Measurements from ENCODE around the gene NEMP1. TPM values are rescaled to one million over a fixed set of nuclear protein-coding genes. Genes with fewer than 3 reads are reported as not detected.

The NEMP1 gene
- total RNA-seq, 1 experiment from 2014 or later: 13.6 TPM

DNA sequence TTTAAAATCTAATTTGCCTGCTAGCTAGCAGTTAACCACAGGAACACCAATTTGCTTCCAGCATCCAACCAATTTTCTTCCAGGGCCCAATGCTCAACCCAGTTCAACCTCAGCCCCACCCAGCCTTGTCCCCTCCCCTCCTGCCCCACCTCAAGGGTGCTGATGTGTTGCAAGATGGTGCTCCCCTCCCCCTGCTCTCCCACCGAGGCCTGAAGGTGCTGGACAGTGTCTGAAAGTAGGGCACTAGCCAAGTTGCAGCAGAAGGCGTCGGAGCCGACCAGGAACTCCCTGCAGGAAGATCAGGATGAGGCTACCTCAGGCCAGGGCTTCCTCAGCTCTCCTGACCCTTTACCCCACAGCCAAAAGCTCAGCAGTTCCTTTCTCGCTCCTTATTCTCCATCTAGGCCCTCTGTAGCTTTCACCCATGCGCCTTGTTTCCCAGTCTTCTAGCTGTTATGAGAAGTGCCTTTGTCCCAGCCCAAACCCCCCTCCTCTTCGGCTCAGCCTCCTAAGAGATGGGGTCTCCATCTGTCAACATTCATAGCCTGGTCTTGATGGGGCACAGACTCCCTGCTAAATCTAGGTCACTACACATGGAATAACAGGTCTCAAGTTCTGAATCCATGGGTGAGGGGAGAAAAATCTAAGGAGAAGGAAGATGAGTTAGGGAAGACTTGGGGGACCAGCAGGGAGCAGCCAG is 29.0 kb upstream of the NEMP1 start:
- DNase-seq (ENCODE audit: low spot score): no peak

GRCh38 chr12:57106021-57106708 is 27.6 kb upstream of the NEMP1 start:
- no peak for DNase-seq (ENCODE audit: low spot score)

DNA sequence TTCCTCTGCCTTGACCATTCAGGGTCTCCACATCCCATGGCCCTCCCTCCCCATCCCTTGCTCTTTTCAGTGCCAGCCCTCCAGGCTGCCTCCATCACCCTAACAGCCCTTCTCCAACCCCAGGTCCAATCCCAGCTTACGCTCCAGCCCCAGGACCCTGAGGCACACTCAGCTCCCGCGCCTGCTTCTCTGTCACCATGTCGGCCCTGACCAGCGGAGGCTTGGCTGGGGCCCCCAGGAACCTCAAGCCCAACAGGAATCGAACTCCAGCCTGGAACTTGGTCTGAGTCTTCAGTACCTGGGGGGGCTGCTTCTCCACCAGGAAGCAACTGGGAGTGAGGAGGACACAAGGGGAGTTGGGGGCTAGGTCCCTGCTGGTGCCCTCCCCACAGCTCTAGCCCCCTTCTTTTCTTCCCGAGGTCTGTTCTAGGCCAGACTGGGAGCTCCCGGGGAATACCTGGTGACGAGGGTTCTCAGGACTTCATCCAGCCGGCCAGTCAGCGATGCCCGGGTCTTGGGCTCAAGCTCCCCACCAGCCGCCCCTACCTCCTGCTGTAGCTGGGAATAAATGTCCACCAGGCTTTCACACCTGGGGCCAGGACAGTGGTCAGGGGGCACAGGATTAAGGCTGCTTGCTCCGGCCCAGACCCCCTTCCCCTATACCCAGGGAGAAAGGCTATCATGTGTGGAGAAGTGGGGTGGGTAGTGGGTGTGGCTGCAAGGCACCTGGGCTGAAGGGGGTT is 26.6 kb upstream of the NEMP1 start:
- DNase-seq (ENCODE audit: low spot score): no peak

DNA sequence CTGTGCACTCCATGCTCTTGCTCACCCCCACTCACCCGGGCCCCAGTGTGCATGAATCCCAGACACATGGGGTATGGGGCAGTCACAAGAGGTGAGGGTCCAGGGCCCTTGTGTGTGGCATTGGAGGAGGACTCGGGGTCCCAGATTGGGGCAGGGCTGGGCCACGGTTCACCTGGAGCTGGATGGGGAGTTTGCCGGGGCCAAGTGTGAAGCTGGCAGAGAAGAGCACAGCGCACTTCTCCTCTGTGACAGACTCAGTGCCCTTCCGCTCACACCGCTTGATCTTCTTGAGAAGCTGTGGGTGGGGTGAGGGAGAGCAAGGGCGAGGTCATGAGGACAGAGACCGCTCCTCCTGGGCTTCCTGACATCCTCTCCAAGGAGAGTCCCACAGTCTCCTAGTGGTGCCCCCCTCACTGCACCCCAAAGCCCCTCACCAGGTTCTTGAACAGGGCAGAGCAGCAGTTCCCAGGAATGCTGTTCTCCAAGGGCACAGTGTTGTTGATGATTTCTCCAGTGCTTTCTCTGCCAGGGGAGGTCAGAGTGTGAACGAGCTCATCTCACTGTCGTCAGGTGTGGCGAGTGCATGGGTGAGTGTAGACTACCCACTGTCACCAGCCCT is 25.8 kb upstream of the NEMP1 start:
- DNase-seq (ENCODE audit: low spot score): no peak

- DNase-seq (ENCODE audit: low spot score): no peak
Observed at GRCh38 chr12:57103856-57104255, 25.3 kb upstream of the NEMP1 start.

- peak; percentile 72 for DNase-seq (ENCODE audit: low spot score)
Observed at GRCh38 chr12:57101892-57102695, 23.5 kb upstream of the NEMP1 start.

- DNase-seq (ENCODE audit: low spot score): no peak
Observed at GRCh38 chr12:57099766-57100165, 21.2 kb upstream of the NEMP1 start.

GRCh38 chr12:57099047-57099714 is 20.6 kb upstream of the NEMP1 start:
- no peak for DNase-seq (ENCODE audit: low spot score)

DNA sequence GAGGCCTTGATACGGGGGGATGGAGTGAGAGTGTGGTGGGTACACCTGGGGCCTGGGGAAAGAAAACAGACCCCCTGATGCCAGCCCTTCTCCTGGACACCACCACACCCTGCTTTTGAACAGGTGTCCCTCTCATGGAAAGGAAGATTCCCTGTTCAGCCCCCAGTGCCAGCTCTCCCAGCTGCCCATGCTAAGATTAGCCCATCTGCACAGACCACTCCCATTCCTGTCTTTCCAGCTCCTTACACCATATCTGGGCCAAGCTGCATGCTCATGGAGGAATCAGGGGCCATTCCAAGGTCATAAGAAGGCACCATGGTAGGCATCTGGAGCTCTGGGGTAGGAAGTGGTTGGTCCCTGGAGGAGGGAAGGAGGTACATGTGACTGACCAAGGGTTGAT is 20.0 kb upstream of the NEMP1 start:
- no peak for DNase-seq (ENCODE audit: low spot score)

DNA sequence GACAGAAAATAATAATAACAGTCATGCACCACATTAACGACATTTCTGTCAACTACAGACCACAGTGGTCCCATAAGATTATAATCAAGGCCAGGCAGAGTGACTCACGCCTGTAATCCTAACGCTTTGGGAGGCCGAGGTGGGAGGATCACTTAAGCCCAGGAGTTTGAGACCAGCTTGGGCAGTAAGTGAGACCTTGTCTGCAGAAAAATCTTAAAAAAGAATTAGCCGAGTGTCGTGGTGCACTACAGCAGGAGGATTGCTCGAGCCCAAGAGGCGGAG is 18.9 kb upstream of the NEMP1 start:
- DNase-seq (ENCODE audit: low spot score): no peak

- no peak for DNase-seq (ENCODE audit: low spot score)
Observed at GRCh38 chr12:57096748-57097553, 18.4 kb upstream of the NEMP1 start.

- peak; percentile 48 for DNase-seq (ENCODE audit: low spot score)
Observed at GRCh38 chr12:57096099-57096572, 17.5 kb upstream of the NEMP1 start.

- no peak for DNase-seq (ENCODE audit: low spot score)
Observed at GRCh38 chr12:57095440-57095839, 16.8 kb upstream of the NEMP1 start.

GRCh38 chr12:57094208-57095160 is 15.9 kb upstream of the NEMP1 start:
- no peak for DNase-seq (ENCODE audit: low spot score)

- DNase-seq (ENCODE audit: low spot score): no peak
Observed at GRCh38 chr12:57093415-57094207, 15.0 kb upstream of the NEMP1 start.

DNA sequence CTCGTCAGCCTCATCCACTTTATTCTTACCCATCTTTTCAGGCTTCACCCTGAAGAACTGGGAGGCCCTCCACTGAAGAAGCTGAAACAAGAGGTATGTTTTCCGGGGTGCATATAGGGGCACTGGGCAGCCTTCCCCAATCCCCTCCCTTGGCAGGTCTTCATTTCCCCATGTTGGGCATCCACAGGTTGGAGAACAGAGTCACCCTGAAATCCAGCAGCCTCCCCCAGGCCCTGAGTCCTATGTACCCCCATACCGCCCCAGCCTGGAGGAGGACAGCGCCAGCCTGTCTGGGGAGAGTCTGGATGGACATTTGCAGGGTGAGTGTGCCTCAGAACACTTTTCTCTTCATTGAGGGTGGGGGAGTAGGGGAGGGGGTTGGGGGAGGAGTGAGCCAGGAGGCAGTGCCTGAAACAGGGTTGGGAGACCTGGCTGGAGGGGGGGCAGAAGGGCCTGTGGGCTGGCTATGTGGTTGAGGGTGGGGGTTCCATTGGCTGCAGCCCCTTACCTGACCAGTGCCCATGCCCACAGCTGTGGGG is 14.4 kb upstream of the NEMP1 start:
- no peak for DNase-seq (ENCODE audit: low spot score)

- no peak for DNase-seq (ENCODE audit: low spot score)
Observed at GRCh38 chr12:57092529-57092862, 13.9 kb upstream of the NEMP1 start.
